GM12878 (cell line): ENCODE results near the gene MBTPS2. TPM values are rescaled to one million over a fixed set of nuclear protein-coding genes. Genes with fewer than 3 reads are reported as not detected.
A peak's percentile ranks its signal among the peaks of the same experiment; 100 is the strongest.

Experiments
- ATAC-seq: fragments of 200-7000 bp; cut with Tn5 transposase; 3 replicates; pipeline ENCODE4 v1.9.1; 2020; ENCODE audit warnings: mild to moderate bottlenecking, moderate library complexity
- Bru-seq: library from RNA; stranded (reverse); fragments of 400-500 nt; gene quantifications from one replicate; lab custom pipeline; 2021; lab: Mats Ljungman, UMichigan
- BruChase-seq, 2 experiments: library from RNA; stranded (reverse); fragments of 400-500 nt; gene quantifications; one replicate each; lab custom pipeline; 2021; lab: Mats Ljungman, UMichigan
- BruUV-seq: library from RNA; stranded (reverse); fragments of 400-500 nt; replicated peaks from 2 replicates; lab custom pipeline; 2021; lab: Mats Ljungman, UMichigan
- CTCF ChIA-PET: fragments of 300-600 bp; sonication (Branson Sonifier 250); formaldehyde crosslinking; extraction: SDS; loops from one replicate; lab custom pipeline; 2021; ENCODE audit warnings: inconsistent platforms; lab: Yijun Ruan, JAX
- POLR2A ChIA-PET: fragments of 350-600 bp; formaldehyde crosslinking; extraction: SDS; loops from one replicate; lab custom pipeline; 2021; ENCODE audit warnings: inconsistent platforms; lab: Charles Lee
- RAD21 ChIA-PET: fragments of 300-600 bp; sonication (Branson Sonifier 250); formaldehyde crosslinking; loops from one replicate; lab custom pipeline; 2023; ENCODE audit warnings: antibody characterized with exemption; ENCODE audit not compliant: unreplicated experiment; lab: Charles Lee
- SMC1A ChIA-PET: fragments of 300-600 bp; sonication (Branson Sonifier 250); formaldehyde crosslinking; loops from one replicate; lab custom pipeline; 2023; ENCODE audit not compliant: unreplicated experiment, uncharacterized antibody; lab: Charles Lee
- DNase-seq: peaks from one replicate; pipeline ENCODE4 v3.0.0-alpha.2; 2011; ENCODE audit warnings: low read depth, low spot score
- FAIRE-seq: peaks from 3 replicates; lab custom pipeline; 2011; peaks lifted over from hg19 to GRCh38; lab: Jason Lieb, UNC
- H2AFZ ChIP-seq: 2 replicates; pipeline ENCODE4 v1.6.0; 2011; ENCODE audit warnings: low read depth, low read length, control low read depth; ENCODE audit not compliant: control insufficient read depth
- H3K27ac ChIP-seq: 2 replicates; pipeline ENCODE4 v1.5.1; 2011; ENCODE audit warnings: control low read depth; ENCODE audit not compliant: control insufficient read depth, insufficient read depth
- H3K27me3 ChIP-seq, 2 experiments: replicated peaks in 1 of 2; 2 replicates each; pipeline versions ENCODE4 v1.6.0 to v1.6.1; 2011; ENCODE audit warnings: low read length in 1 of 2; ENCODE audit not compliant: control insufficient read depth in 2 of 2, insufficient read depth in 2 of 2
- H3K36me3 ChIP-seq, 2 experiments: 2 replicates each; pipeline ENCODE4 v1.5.1; 2011; ENCODE audit warnings: low read length in 1 of 2; ENCODE audit not compliant: control insufficient read depth in 2 of 2, insufficient read depth in 2 of 2
- H3K4me1 ChIP-seq: 2 replicates; pipeline ENCODE4 v1.6.1; 2011; ENCODE audit warnings: mild to moderate bottlenecking, low read length, moderate library complexity, mixed read lengths; ENCODE audit not compliant: control insufficient read depth, insufficient read depth
- H3K4me2 ChIP-seq: 2 replicates; pipeline ENCODE4 v1.6.0; 2011; ENCODE audit warnings: control low read depth; ENCODE audit not compliant: control insufficient read depth, insufficient read depth
- H3K4me3 ChIP-seq: fragments of 200-600 bp; sonication (generic); 2 replicates; pipeline ENCODE4 v1.5.1; 2016
- H3K79me2 ChIP-seq: 2 replicates; pipeline ENCODE4 v1.6.0; 2011; ENCODE audit warnings: low read length; ENCODE audit not compliant: control insufficient read depth, insufficient read depth
- H3K9ac ChIP-seq: 2 replicates; pipeline ENCODE4 v1.8.0; 2011; ENCODE audit warnings: low read length, control low read depth, mixed read lengths; ENCODE audit not compliant: control insufficient read depth, insufficient read depth
- H3K9me3 ChIP-seq: replicated peaks from 3 replicates; pipeline ENCODE4 v1.5.1; 2011; ENCODE audit warnings: mild to moderate bottlenecking, low read length; ENCODE audit not compliant: control insufficient read depth, insufficient read depth
- H4K20me1 ChIP-seq: 2 replicates; pipeline ENCODE4 v1.6.0; 2011; ENCODE audit not compliant: control insufficient read depth, insufficient read depth
- CHD2 ChIP-seq: IDR thresholded peaks from 2 replicates; pipeline ENCODE4 v1.6.1; 2011; ENCODE audit warnings: low read depth, low read length, improper control_type of control experiment, borderline replicate concordance
- ELK1 ChIP-seq: IDR thresholded peaks from 2 replicates; pipeline ENCODE4 v1.6.1; 2012; ENCODE audit warnings: low read depth, low read length, improper control_type of control experiment
- ZBTB33 ChIP-seq: fragments of 450-650 bp; IDR thresholded peaks from 2 replicates; pipeline ENCODE4 v1.6.1; 2017; ENCODE audit warnings: mild to moderate bottlenecking
- ZNF384 ChIP-seq: IDR thresholded peaks from 2 replicates; pipeline ENCODE4 v1.6.1; 2012; ENCODE audit warnings: low read depth, mild to moderate bottlenecking, low read length, improper control_type of control experiment, borderline replicate concordance
- WGBS: methylation state at CpG from one replicate; pipeline ENCODE4 v1.1.6; 2016; ENCODE audit warnings: low lambda C conversion rate; ENCODE audit not compliant: insufficient replicate concordance, insufficient coverage; ENCODE audit errors: missing lambda C conversion rate; 5-methylcytosine and 5-hydroxymethylcytosine counted together
- in situ Hi-C: fragments of 300-500 bp; cut with MboI; formaldehyde crosslinking; loops from 9 replicates; pipeline ENCODE4 v1.14.3; 2018; ENCODE audit warnings: mixed read lengths
- intact Hi-C: fragments of 100-400 bp; cut with micrococcal nuclease; formaldehyde crosslinking; loops from one replicate; pipeline ENCODE4 v1.14.2; 2022; ENCODE audit not compliant: unreplicated experiment
- long read RNA-seq, 2 experiments: library from polyadenylated mRNA; unstranded; transcript quantifications; one replicate each; pipeline ENCODE4 v2.0.0, GENCODE V29; 2019 to 2020
- polyA minus RNA-seq, 3 experiments: library from RNA; depleted of rRNA, polyadenylated mRNA; stranded (reverse); fragments of >200 nt; gene quantifications; 2 replicates each; pipeline ENCODE4 v1.2.3, GENCODE V29; 2011
- polyA plus RNA-seq, 11 experiments: library from polyadenylated mRNA; depleted of rRNA in 4 of 11; unstranded in 6 of 11; stranded (reverse) in 5 of 11; fragments of >200 nt; fragmentation: Nextera tagmentation in 4 of 11; fragmentation: Illumina TruSeq in 1 of 11; extraction: Ambion mirVana in 4 of 11; extraction: Trizol in 1 of 11; gene quantifications; 1 replicate in 1 of 11; 2 replicates in 10 of 11; pipeline versions ENCODE4 v1.2.1 to v1.2.3, GENCODE V29; 2011 to 2016; ENCODE audit warnings: inconsistent platforms in 2 of 11, missing spikeins in 2 of 11, low read depth in 1 of 11
- total RNA-seq, 4 experiments: library from RNA; depleted of rRNA in 3 of 4; stranded (reverse); fragments of >200 nt in 3 of 4; fragmentation: Illumina TruSeq in 1 of 4; extraction: Trizol in 1 of 4; gene quantifications; 2 replicates each; pipeline versions ENCODE4 v1.2.1 to v1.2.3, GENCODE V29; 2013 to 2021
- TF ChIP-seq, protein P1 (sequence below): fragments of 450-650 bp; IDR thresholded peaks from 2 replicates; pipeline ENCODE4 v1.6.1; 2016; ENCODE audit warnings: mild to moderate bottlenecking
- TF ChIP-seq, protein P2 (sequence below): IDR thresholded peaks from 2 replicates; pipeline ENCODE4 v1.6.1; 2012; ENCODE audit warnings: improper control_type of control experiment, low read depth, low read length; ENCODE audit not compliant: insufficient replicate concordance

The MBTPS2 gene
- total RNA-seq (2013; cell fraction: nucleolus; rRNA removed): 22.4 and 23.7 TPM in 2 replicates
- total RNA-seq (2014; rRNA removed) (3.1 TPM in 2 replicates), total RNA-seq (2014; rRNA removed; fragmentation: Illumina TruSeq; extraction: Trizol) (2.6 and 3.1 TPM in 2 replicates), total RNA-seq (2021) (9.2 and 9.4 TPM in 2 replicates), polyA plus RNA-seq (2011; rRNA removed) (10.6 and 13.4 TPM in 2 replicates), polyA plus RNA-seq (2014; fragmentation: Illumina TruSeq; extraction: Trizol) (8.6 and 9.9 TPM in 2 replicates), polyA plus RNA-seq (2014; fragmentation: Nextera tagmentation; extraction: Ambion mirVana) (1 to 10 TPM; 2.9 to 3.2 TPM), polyA plus RNA-seq (2014; rRNA removed) (7.5 and 8.1 TPM in 2 replicates), polyA plus RNA-seq (2016; fragmentation: Nextera tagmentation; extraction: Ambion mirVana) (10 to 100 TPM; 10.9 to 11.0 TPM), polyA minus RNA-seq (2011; rRNA and poly(A)+ RNA removed) (14.5 and 16.6 TPM in 2 replicates), Bru-seq, nascent RNA (percentile 63 among the genes with signal in this experiment), BruChase-seq, experiment 1, labeled RNA remaining after a 6-hour chase (percentile 57 among the genes with signal in this experiment), BruChase-seq, experiment 2, labeled RNA remaining after a 2-hour chase (percentile 60 among the genes with signal in this experiment)
- polyA plus RNA-seq (2011; ENCODE audit: low read depth): 3.3 TPM
- polyA plus RNA-seq (2011; cell fraction: cytosol; rRNA removed): 4.6 and 5.0 TPM in 2 replicates
- polyA plus RNA-seq (2011; cell fraction: nucleus; rRNA removed): 5.1 and 6.5 TPM in 2 replicates
- polyA plus RNA-seq (2012): 3.9 and 4.9 TPM in 2 replicates
- polyA minus RNA-seq (2011; cell fraction: cytosol; rRNA and poly(A)+ RNA removed): 2.9 and 4.2 TPM in 2 replicates
- 5.2 and 9.6 TPM in 2 replicates for polyA minus RNA-seq (2011; cell fraction: nucleus; rRNA and poly(A)+ RNA removed)
- long read RNA-seq, experiment 1, full-length matches to known transcripts: 2 of 3 reads
- long read RNA-seq, experiment 1, partial matches to known transcripts: 0 of 3 reads
- long read RNA-seq, experiment 1, other reads (novel, unspliced or antisense): 1 of 3 reads
- long read RNA-seq, experiment 2, full-length matches to known transcripts: 21 of 41 reads
- long read RNA-seq, experiment 2, partial matches to known transcripts: 13 of 41 reads
- long read RNA-seq, experiment 2, other reads (novel, unspliced or antisense): 7 of 41 reads

- H4K20me1 ChIP-seq: no peaks in the 10 kb centered on the region
- H3K27me3 ChIP-seq: no peaks in the 10 kb centered on the region
- peak within 1 kb of the TSS; percentile 65 for H3K27ac ChIP-seq
- 23% methylated on average over 54 of the region's 61 CpGs for WGBS
- peak within 1 kb of the TSS; percentile 59 for H2AFZ ChIP-seq
- CTCF ChIA-PET: interaction anchor here (0.6 to 1.1 kb wide), 4 partner anchors 99 to 911 kb away, joined by 3 read pairs; no protein-coding TSS in a partner anchor
- RAD21 ChIA-PET: interaction anchor here (1.5 kb wide), 1 partner anchor 17 kb away, joined by 3 read pairs; no protein-coding TSS in a partner anchor
- SMC1A ChIA-PET: interaction anchor here (0.7 to 1.3 kb wide), 2 partner anchors 8 to 145 kb away, joined by 3 to 5 read pairs; no protein-coding TSS in a partner anchor
- no peaks in the 10 kb centered on the region; a peak in 1 of 4 replicates for H3K36me3 ChIP-seq
- H3K4me1 ChIP-seq: no peaks in the 10 kb centered on the region
- no TSS peak for BruUV-seq
- FAIRE-seq (no peak), ATAC-seq (peak; percentile 90), DNase-seq (peak; percentile 46)
- peaks cover 12% of the 10 kb centered on the region for H3K79me2 ChIP-seq
- H3K4me3 ChIP-seq: peak within 1 kb of the TSS; percentile 57
- POLR2A ChIA-PET: no interaction called here
- in situ Hi-C loops: no loop called here
- H3K9ac ChIP-seq: peak within 1 kb of the TSS; percentile 69
- intact Hi-C loops: loop anchor here (2.0 kb wide), 1 partner anchor 101 kb away; the partner anchor contains the start of gene SMS
- no peaks in the 10 kb centered on the region for H3K9me3 ChIP-seq
- H3K4me2 ChIP-seq: peak within 1 kb of the TSS; percentile 62; the same call in 1 of the 2 replicates
- TF ChIP-seq CHD2 (peak; percentile 54; the same call in 1 of the 2 replicates), ELK1 (no peak), ZBTB33 (no peak), ZNF384 (no peak)
- TF ChIP-seq, protein P1, sequence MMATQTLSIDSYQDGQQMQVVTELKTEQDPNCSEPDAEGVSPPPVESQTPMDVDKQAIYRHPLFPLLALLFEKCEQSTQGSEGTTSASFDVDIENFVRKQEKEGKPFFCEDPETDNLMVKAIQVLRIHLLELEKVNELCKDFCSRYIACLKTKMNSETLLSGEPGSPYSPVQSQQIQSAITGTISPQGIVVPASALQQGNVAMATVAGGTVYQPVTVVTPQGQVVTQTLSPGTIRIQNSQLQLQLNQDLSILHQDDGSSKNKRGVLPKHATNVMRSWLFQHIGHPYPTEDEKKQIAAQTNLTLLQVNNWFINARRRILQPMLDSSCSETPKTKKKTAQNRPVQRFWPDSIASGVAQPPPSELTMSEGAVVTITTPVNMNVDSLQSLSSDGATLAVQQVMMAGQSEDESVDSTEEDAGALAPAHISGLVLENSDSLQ: peak; percentile 37; the same call in 1 of the 2 replicates
- TF ChIP-seq, protein P2, sequence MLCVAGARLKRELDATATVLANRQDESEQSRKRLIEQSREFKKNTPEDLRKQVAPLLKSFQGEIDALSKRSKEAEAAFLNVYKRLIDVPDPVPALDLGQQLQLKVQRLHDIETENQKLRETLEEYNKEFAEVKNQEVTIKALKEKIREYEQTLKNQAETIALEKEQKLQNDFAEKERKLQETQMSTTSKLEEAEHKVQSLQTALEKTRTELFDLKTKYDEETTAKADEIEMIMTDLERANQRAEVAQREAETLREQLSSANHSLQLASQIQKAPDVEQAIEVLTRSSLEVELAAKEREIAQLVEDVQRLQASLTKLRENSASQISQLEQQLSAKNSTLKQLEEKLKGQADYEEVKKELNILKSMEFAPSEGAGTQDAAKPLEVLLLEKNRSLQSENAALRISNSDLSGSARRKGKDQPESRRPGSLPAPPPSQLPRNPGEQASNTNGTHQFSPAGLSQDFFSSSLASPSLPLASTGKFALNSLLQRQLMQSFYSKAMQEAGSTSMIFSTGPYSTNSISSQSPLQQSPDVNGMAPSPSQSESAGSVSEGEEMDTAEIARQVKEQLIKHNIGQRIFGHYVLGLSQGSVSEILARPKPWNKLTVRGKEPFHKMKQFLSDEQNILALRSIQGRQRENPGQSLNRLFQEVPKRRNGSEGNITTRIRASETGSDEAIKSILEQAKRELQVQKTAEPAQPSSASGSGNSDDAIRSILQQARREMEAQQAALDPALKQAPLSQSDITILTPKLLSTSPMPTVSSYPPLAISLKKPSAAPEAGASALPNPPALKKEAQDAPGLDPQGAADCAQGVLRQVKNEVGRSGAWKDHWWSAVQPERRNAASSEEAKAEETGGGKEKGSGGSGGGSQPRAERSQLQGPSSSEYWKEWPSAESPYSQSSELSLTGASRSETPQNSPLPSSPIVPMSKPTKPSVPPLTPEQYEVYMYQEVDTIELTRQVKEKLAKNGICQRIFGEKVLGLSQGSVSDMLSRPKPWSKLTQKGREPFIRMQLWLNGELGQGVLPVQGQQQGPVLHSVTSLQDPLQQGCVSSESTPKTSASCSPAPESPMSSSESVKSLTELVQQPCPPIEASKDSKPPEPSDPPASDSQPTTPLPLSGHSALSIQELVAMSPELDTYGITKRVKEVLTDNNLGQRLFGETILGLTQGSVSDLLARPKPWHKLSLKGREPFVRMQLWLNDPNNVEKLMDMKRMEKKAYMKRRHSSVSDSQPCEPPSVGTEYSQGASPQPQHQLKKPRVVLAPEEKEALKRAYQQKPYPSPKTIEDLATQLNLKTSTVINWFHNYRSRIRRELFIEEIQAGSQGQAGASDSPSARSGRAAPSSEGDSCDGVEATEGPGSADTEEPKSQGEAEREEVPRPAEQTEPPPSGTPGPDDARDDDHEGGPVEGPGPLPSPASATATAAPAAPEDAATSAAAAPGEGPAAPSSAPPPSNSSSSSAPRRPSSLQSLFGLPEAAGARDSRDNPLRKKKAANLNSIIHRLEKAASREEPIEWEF: no peak
Measured at GRCh38 chrX:21839334-21840192, at the start of gene MBTPS2. Gene MBTPS2 (plus strand): TSS chrX:21839617. CDS start chrX:21839735, 118 bp downstream.
